ACHN (cell line): ENCODE results near the gene PCDHB5.

Experiments
- DNase-seq: peaks from one replicate; pipeline ENCODE4 v3.0.0-alpha.2; 2015
- in situ Hi-C: cut with HindIII; loops from 2 replicates; pipeline ENCODE4 v1.10.0; 2017; ENCODE audit warnings: low sequenced_read_pairs, low pct_ligation_motif_present, low pct_unique_long_range_greater_than_20kb

Gene PCDHB5

GRCh38 chr5:141186897-141187512, 52.0 kb downstream of the PCDHB5 start, which contains the start of gene PCDHB9:
Gene PCDHB9, plus strand, starts transcription at chr5:141187161. Its CDS starts 158 bp downstream, at chr5:141187319.
- DNase-seq, result no peak
- in situ Hi-C loops, result no loop called here
